ENCODE measurements around the gene ZNF366. TPM values are rescaled to one million over a fixed set of nuclear protein-coding genes. Genes with fewer than 3 reads are reported as not detected.
"Not testable (repeated sequence)": the region's sequence is repeated elsewhere in the genome, so short reads cannot be mapped to it uniquely, and the experiment has no call there.

Gene ZNF366
- polyA plus RNA-seq, 3 donors = 0.05 to 1.2 (median 0.76) TPM

DNA sequence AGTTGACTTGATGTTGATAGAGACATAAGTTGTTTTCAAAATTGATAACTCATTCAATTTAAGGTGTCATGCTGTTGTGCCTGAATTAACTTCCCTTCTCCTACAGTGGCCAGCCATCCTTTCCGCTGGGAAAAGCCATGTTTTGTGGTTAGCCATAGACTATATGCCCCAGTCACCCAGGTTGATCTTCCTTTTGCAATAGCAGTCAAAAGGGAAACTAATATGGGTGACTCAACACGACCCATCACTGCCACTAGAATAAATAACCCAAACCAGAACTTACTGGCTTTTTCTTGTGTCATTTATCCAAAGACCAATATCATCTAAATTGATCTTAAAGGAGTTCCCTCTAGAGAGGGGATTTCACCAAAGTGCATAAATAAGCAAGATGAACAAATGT lies 99.7 kb downstream of the ZNF366 start:
- no peaks in the 10 kb centered on the region for H3K79me2 ChIP-seq (ENCODE audit: insufficient read depth, low read length)
- no peaks in the 10 kb centered on the region for H3K36me3 ChIP-seq (replicated peaks in 1 of 2; ENCODE audit: control insufficient read depth in 1 of 2, insufficient read depth in 2 of 2, low read length in 2 of 2)
- no peak overlapping the region for H3K27ac Mint-ChIP-seq
- H3K4me2 ChIP-seq (replicated peaks; ENCODE audit: extremely low read depth, low read length, poor library complexity, severe bottlenecking) = no peak overlapping the region
- H3K4me3 ChIP-seq (replicated peaks in 1 of 3; ENCODE audit: low read depth in 2 of 3, low read length in 3 of 3) = no peak overlapping the region
- WGBS (ENCODE audit: insufficient coverage) = no CpG with 5 or more reads among the region's 2 CpGs
- peaks cover 3 to 11% of the 10 kb centered on the region in 2 donors for H3K9me3 ChIP-seq (replicated peaks in 1 of 2; ENCODE audit: control insufficient read depth in 1 of 2, insufficient read depth in 1 of 2, low read length in 2 of 2)
- H4K20me1 ChIP-seq (ENCODE audit: insufficient read depth, low read length) = no peaks in the 10 kb centered on the region
- H3K27me3 ChIP-seq (ENCODE audit: control insufficient read depth in 2 of 2, insufficient read depth in 2 of 2, low read length in 2 of 2) = no peaks in the 10 kb centered on the region
- peaks cover 16% of the 10 kb centered on the region for H3K4me1 Mint-ChIP-seq
- no peaks in the 10 kb centered on the region for H3K36me3 Mint-ChIP-seq
- H3K9me3 Mint-ChIP-seq = peaks cover 4 to 19% (median 8%) of the 10 kb centered on the region in 7 donors
- H3K4me3 Mint-ChIP-seq = no peak overlapping the region
- H3K27ac ChIP-seq (ENCODE audit: low read depth in 1 of 2, low read length in 2 of 2) = no peak overlapping the region
- peaks cover 10 to 20% of the 10 kb centered on the region in 2 donors for H3K4me1 ChIP-seq (ENCODE audit: control insufficient read depth in 1 of 2, insufficient read depth in 2 of 2, low read length in 2 of 2)
- DNase-seq = peak in 1 of 3 donors; percentile 29
- TF ChIP-seq, protein P1, sequence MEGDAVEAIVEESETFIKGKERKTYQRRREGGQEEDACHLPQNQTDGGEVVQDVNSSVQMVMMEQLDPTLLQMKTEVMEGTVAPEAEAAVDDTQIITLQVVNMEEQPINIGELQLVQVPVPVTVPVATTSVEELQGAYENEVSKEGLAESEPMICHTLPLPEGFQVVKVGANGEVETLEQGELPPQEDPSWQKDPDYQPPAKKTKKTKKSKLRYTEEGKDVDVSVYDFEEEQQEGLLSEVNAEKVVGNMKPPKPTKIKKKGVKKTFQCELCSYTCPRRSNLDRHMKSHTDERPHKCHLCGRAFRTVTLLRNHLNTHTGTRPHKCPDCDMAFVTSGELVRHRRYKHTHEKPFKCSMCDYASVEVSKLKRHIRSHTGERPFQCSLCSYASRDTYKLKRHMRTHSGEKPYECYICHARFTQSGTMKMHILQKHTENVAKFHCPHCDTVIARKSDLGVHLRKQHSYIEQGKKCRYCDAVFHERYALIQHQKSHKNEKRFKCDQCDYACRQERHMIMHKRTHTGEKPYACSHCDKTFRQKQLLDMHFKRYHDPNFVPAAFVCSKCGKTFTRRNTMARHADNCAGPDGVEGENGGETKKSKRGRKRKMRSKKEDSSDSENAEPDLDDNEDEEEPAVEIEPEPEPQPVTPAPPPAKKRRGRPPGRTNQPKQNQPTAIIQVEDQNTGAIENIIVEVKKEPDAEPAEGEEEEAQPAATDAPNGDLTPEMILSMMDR (IDR thresholded peaks at IDR 0.05) = no peak
- intact Hi-C loops (cut with micrococcal nuclease) = no loop called here
- peaks cover 0 to 3% (median 0%) of the 10 kb centered on the region in 3 donors for H3K27me3 Mint-ChIP-seq (ENCODE audit: low read depth in 3 of 3)
- H3K9ac ChIP-seq (ENCODE audit: insufficient read depth, low read length, poor library complexity, severe bottlenecking) = no peak overlapping the region
- no peak overlapping the region for H2AFZ ChIP-seq (ENCODE audit: insufficient read depth, low read depth, low read length, poor library complexity, severe bottlenecking)

DNA sequence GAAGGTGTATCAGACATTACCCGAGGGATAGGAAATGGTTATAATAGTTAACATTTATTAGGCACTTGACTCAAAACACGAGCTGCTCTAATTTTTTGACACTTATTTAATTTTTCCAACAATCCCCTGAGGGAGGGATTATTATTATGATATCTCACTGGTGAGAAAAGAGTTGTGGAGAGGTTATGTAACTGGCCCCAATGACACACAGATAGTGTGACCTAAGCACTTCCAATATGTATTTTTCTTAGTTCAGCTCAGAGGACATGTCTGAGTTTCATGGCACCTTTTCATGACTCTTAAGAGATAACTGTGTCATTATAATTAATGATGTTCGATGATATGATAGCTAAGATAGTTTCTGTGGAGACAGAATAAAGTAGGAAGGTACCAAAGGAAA lies 100.1 kb downstream of the ZNF366 start:
- no peaks in the 10 kb centered on the region for H3K79me2 ChIP-seq (ENCODE audit: insufficient read depth, low read length)
- H3K4me1 Mint-ChIP-seq = peaks cover 16% of the 10 kb centered on the region
- peaks cover 5 to 20% (median 12%) of the 10 kb centered on the region in 7 donors for H3K9me3 Mint-ChIP-seq
- H3K9ac ChIP-seq (ENCODE audit: insufficient read depth, low read length, poor library complexity, severe bottlenecking) = no peak overlapping the region
- TF ChIP-seq, protein P1 (IDR thresholded peaks at IDR 0.05) = no peak
- 100% methylated on average over 1 of the region's 3 CpGs for WGBS (ENCODE audit: insufficient coverage)
- no peak overlapping the region for H2AFZ ChIP-seq (ENCODE audit: insufficient read depth, low read depth, low read length, poor library complexity, severe bottlenecking)
- no peak overlapping the region for H3K27ac ChIP-seq (ENCODE audit: low read depth in 1 of 2, low read length in 2 of 2)
- no peak overlapping the region for H3K4me3 Mint-ChIP-seq
- no peaks in the 10 kb centered on the region for H3K27me3 ChIP-seq (ENCODE audit: control insufficient read depth in 2 of 2, insufficient read depth in 2 of 2, low read length in 2 of 2)
- no peak overlapping the region for H3K4me3 ChIP-seq (replicated peaks in 1 of 3; ENCODE audit: low read depth in 2 of 3, low read length in 3 of 3)
- peaks cover 7 to 11% of the 10 kb centered on the region in 2 donors for H3K9me3 ChIP-seq (replicated peaks in 1 of 2; ENCODE audit: control insufficient read depth in 1 of 2, insufficient read depth in 1 of 2, low read length in 2 of 2)
- H3K27me3 Mint-ChIP-seq (ENCODE audit: low read depth in 3 of 3) = peaks cover 0 to 3% (median 0%) of the 10 kb centered on the region in 3 donors
- intact Hi-C loops (cut with micrococcal nuclease) = no loop called here
- no peak for DNase-seq
- H3K27ac Mint-ChIP-seq = no peak overlapping the region
- H3K36me3 Mint-ChIP-seq = peaks cover 0 to under 1% of the 10 kb centered on the region in 2 donors
- no peaks in the 10 kb centered on the region for H3K36me3 ChIP-seq (replicated peaks in 1 of 2; ENCODE audit: control insufficient read depth in 1 of 2, insufficient read depth in 2 of 2, low read length in 2 of 2)
- H3K4me2 ChIP-seq (replicated peaks; ENCODE audit: extremely low read depth, low read length, poor library complexity, severe bottlenecking) = no peak overlapping the region
- no peaks in the 10 kb centered on the region for H4K20me1 ChIP-seq (ENCODE audit: insufficient read depth, low read length)
- peaks cover 10 to 20% of the 10 kb centered on the region in 2 donors for H3K4me1 ChIP-seq (ENCODE audit: control insufficient read depth in 1 of 2, insufficient read depth in 2 of 2, low read length in 2 of 2)

DNA sequence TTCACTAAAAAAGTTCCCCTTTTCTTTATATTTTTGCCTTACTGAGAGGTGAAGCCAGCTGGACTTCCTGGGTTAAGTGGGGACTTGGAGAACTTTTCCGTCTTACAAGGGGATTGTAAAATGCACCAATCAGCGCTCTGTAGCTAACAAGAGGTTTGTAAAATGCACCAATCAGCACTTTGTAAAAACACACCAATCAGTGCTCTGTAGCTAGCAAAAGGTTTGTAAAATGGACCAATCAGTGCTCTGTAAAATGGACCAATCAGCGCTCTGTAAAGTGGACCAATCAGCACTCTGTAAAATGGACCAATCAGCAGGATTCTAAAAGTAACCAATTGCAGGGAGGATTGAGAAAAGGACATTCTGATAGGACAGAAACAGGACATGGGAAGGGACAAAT lies 102.4 kb downstream of the ZNF366 start:
- H2AFZ ChIP-seq (ENCODE audit: insufficient read depth, low read depth, low read length, poor library complexity, severe bottlenecking); H3K9ac ChIP-seq (ENCODE audit: insufficient read depth, low read length, poor library complexity, severe bottlenecking); H3K27me3 ChIP-seq (ENCODE audit: control insufficient read depth in 2 of 2, insufficient read depth in 2 of 2, low read length in 2 of 2); H4K20me1 ChIP-seq (ENCODE audit: insufficient read depth, low read length); H3K4me3 Mint-ChIP-seq; H3K36me3 Mint-ChIP-seq; H3K4me2 ChIP-seq (replicated peaks; ENCODE audit: extremely low read depth, low read length, poor library complexity, severe bottlenecking); DNase-seq; H3K36me3 ChIP-seq (replicated peaks in 1 of 2; ENCODE audit: control insufficient read depth in 1 of 2, insufficient read depth in 2 of 2, low read length in 2 of 2); H3K27me3 Mint-ChIP-seq (ENCODE audit: low read depth in 3 of 3); H3K4me3 ChIP-seq (replicated peaks in 1 of 3; ENCODE audit: low read depth in 2 of 3, low read length in 3 of 3); H3K79me2 ChIP-seq (ENCODE audit: insufficient read depth, low read length); H3K27ac Mint-ChIP-seq; H3K27ac ChIP-seq (ENCODE audit: low read depth in 1 of 2, low read length in 2 of 2); intact Hi-C loops (cut with micrococcal nuclease): not testable (repeated sequence)
- peaks cover 14 to 39% (median 27%) of the 10 kb centered on the region in 7 donors for H3K9me3 Mint-ChIP-seq
- peaks cover 22% of the 10 kb centered on the region for H3K4me1 Mint-ChIP-seq
- peaks cover 22 to 24% of the 10 kb centered on the region in 2 donors for H3K9me3 ChIP-seq (replicated peaks in 1 of 2; ENCODE audit: control insufficient read depth in 1 of 2, insufficient read depth in 1 of 2, low read length in 2 of 2)
- peaks cover 16 to 26% of the 10 kb centered on the region in 2 donors for H3K4me1 ChIP-seq (ENCODE audit: control insufficient read depth in 1 of 2, insufficient read depth in 2 of 2, low read length in 2 of 2)
- WGBS (ENCODE audit: insufficient coverage) = 100% methylated on average over 1 of the region's 3 CpGs

Data from CD14-positive monocyte (primary cell).